ENCODE results near the gene SLC47A2. TPM values are rescaled to one million over a fixed set of nuclear protein-coding genes. Genes with fewer than 3 reads are reported as not detected.

SLC47A2 gene
- total and polyA plus RNA-seq, 7 experiments from 2014 or later, result not detected

DNA sequence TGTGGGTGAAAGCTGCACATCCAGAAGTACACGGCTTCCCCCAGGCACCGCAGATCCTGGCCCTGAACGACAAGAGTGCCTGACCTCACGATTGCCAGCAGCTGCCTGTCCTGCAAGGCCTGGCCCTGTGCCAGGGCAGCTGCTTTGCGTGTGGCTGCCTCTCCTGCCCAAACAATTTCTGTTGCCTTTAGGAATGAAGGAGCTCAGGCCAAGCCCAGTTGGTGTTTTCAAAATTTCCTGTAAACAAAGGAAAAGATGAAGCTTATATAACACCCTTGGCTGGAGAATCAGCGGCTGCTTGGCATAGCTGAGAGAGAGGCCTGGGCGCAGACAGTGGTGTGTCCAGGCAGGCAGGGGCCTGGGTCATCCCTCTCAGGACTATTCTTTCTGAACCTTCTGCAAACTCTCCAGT is 11.7 kb upstream of the SLC47A2 start:
- Mint-ChIP-seq H3K4me1 (peaks cover 6 to 40% (median 26%) of the 10 kb centered on the region in 7 donors), H3K9me3 (no peaks in the 10 kb centered on the region), H3K27ac (no peak overlapping the region), H3K27me3 (peaks cover 0 to 11% (median 0%) of the 10 kb centered on the region in 5 donors), H3K4me3 (peak overlapping the region in 1 of 10 donors; percentile 26), H3K36me3 (no peaks in the 10 kb centered on the region)
- CTCF ChIA-PET, result interaction anchor here (0.7 to 1.5 kb wide), 3 partner anchors 14 to 36 kb away, joined by 3 to 6 read pairs (median 3); no protein-coding TSS in a partner anchor
- intact Hi-C loops (cut with micrococcal nuclease), result no loop called here
- no peak for ATAC-seq
- Histone ChIP-seq H3K4me1 (ENCODE audit: control insufficient read depth in 2 of 2, insufficient read depth in 2 of 2, low read length in 2 of 2) (peaks cover 12 to 21% of the 10 kb centered on the region in 2 donors), H3K36me3 (ENCODE audit: control insufficient read depth in 2 of 3, insufficient read depth in 3 of 3, low read length in 3 of 3) (no peaks in the 10 kb centered on the region), H3K27me3 (ENCODE audit: control insufficient read depth in 2 of 2, insufficient read depth in 2 of 2, low read length in 2 of 2) (no peaks in the 10 kb centered on the region), H3K9me3 (ENCODE audit: control insufficient read depth in 2 of 3, low read length in 3 of 3) (no peaks in the 10 kb centered on the region), H3K4me3 (ENCODE audit: low read length) (no peak overlapping the region), H3K27ac (ENCODE audit: low read depth, low read length) (no peak overlapping the region)
- POLR2A ChIA-PET, result interaction anchor here (1.1 to 1.8 kb wide), 2 partner anchors 8 to 79 kb away, joined by 3 to 10 read pairs; partner anchors contain the start of gene ALDH3A2
- no peak for DNase-seq

GRCh38 chr17:19727501-19728078 is 11.2 kb upstream of the SLC47A2 start:
- ATAC-seq (no peak), DNase-seq (no peak)
- Mint-ChIP-seq H3K36me3 (no peaks in the 10 kb centered on the region), H3K27me3 (peaks cover 0 to 11% (median 0%) of the 10 kb centered on the region in 5 donors), H3K4me1 (peaks cover 6 to 44% (median 29%) of the 10 kb centered on the region in 7 donors), H3K4me3 (no peak overlapping the region), H3K27ac (peak overlapping the region in 1 of 9 donors; percentile 64), H3K9me3 (peaks cover 0 to 2% (median 0%) of the 10 kb centered on the region in 11 donors)
- CTCF ChIA-PET, result interaction anchor here (0.6 to 1.5 kb wide), 4 partner anchors 15 to 129 kb away, joined by 3 to 6 read pairs (median 3); no protein-coding TSS in a partner anchor
- no peaks in the 10 kb centered on the region for H3K27me3 ChIP-seq (ENCODE audit: control insufficient read depth in 2 of 2, insufficient read depth in 2 of 2, low read length in 2 of 2)
- H3K36me3 ChIP-seq (ENCODE audit: control insufficient read depth in 2 of 3, insufficient read depth in 3 of 3, low read length in 3 of 3), result no peaks in the 10 kb centered on the region
- no peak overlapping the region for H3K4me3 ChIP-seq (ENCODE audit: low read length)
- no peak overlapping the region for H3K27ac ChIP-seq (ENCODE audit: low read depth, low read length)
- POLR2A ChIA-PET, result interaction anchor here (1.1 to 1.8 kb wide), 2 partner anchors 9 to 79 kb away, joined by 3 to 10 read pairs; partner anchors contain the start of gene ALDH3A2
- H3K9me3 ChIP-seq (ENCODE audit: control insufficient read depth in 2 of 3, low read length in 3 of 3), result no peaks in the 10 kb centered on the region
- peaks cover 12 to 21% of the 10 kb centered on the region in 2 donors for H3K4me1 ChIP-seq (ENCODE audit: control insufficient read depth in 2 of 2, insufficient read depth in 2 of 2, low read length in 2 of 2)
- intact Hi-C loops (cut with micrococcal nuclease), result no loop called here

DNA sequence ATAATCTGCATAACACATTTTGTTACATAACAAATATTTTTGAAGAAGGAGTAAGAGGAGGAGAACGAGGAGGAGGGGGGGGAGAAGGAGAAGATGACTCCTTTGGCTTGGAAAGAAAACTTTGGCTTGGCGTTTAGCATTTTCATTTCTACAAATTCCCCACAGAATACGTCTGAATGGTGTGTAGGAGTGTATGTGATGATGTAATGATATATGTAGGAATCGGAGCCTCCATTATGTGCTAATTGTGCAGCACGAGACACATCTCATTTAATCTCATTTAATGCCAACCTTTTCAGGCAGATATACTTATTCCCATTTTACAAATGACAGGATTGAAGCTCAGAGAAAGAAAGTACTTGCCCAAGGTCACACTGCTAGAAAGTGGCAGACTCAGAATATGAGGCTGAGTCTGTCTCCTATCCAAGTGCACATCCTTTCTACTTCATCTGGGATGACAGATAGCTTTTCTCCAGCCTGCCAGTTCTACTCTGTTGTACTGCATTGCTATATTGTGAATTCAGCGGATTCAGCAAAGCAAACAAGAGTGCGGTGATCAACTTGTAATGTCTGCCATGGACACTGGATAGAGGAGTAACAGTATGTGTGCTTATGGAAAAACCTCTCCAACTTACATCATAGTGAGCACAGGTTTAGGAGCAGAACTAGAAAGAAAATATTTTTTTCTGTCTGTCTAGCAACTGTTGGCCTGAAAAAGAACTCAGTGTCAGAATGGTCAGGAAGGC is 10.4 kb upstream of the SLC47A2 start:
- no peaks in the 10 kb centered on the region for H3K36me3 Mint-ChIP-seq
- H3K9me3 Mint-ChIP-seq, result peaks cover 0 to 2% (median 0%) of the 10 kb centered on the region in 11 donors
- ChIA-PET POLR2A (interaction anchor here (0.7 kb wide), 2 partner anchors 62 to 79 kb away, joined by 3 read pairs; no protein-coding TSS in a partner anchor), CTCF (interaction anchor here (0.6 to 1.2 kb wide), 3 partner anchors 19 to 130 kb away, joined by 3 read pairs; no protein-coding TSS in a partner anchor)
- DNase-seq (no peak), ATAC-seq (no peak)
- peaks cover 12 to 21% of the 10 kb centered on the region in 2 donors for H3K4me1 ChIP-seq (ENCODE audit: control insufficient read depth in 2 of 2, insufficient read depth in 2 of 2, low read length in 2 of 2)
- no peaks in the 10 kb centered on the region for H3K9me3 ChIP-seq (ENCODE audit: control insufficient read depth in 2 of 3, low read length in 3 of 3)
- no peaks in the 10 kb centered on the region for H3K36me3 ChIP-seq (ENCODE audit: control insufficient read depth in 2 of 3, insufficient read depth in 3 of 3, low read length in 3 of 3)
- intact Hi-C loops (cut with micrococcal nuclease), result no loop called here
- no peak overlapping the region for H3K27ac ChIP-seq (ENCODE audit: low read depth, low read length)
- H3K4me1 Mint-ChIP-seq, result peaks cover 6 to 49% (median 33%) of the 10 kb centered on the region in 7 donors
- peak overlapping the region in 5 of 9 donors; percentile 24 to 92 (median 38) for H3K27ac Mint-ChIP-seq
- H3K27me3 Mint-ChIP-seq, result peaks cover 0 to 12% (median 0%) of the 10 kb centered on the region in 5 donors
- H3K27me3 ChIP-seq (ENCODE audit: control insufficient read depth in 2 of 2, insufficient read depth in 2 of 2, low read length in 2 of 2), result no peaks in the 10 kb centered on the region
- peak overlapping the region in 1 of 10 donors; percentile 47 for H3K4me3 Mint-ChIP-seq
- H3K4me3 ChIP-seq (ENCODE audit: low read length), result no peak overlapping the region

DNA sequence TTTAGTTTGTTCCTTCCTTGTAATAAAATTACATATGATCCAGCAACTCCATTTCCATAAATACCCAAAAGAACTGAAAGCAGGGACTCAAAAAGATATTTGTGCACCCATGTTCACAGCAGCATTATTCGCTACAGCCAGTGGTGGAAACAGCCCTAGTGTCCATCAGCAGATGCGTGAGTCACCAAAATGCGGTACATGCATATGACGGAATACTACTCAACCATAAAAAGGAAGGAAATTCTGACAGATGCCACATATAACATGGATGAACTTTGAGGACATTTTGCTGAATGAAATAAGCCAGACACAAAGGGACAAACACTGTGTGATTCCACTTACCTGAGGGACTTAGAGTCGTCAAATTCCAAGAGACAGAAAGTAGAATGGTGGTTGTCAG is 9.1 kb upstream of the SLC47A2 start:
- DNase-seq (no peak), ATAC-seq (peak; percentile 53)
- Mint-ChIP-seq H3K36me3 (no peaks in the 10 kb centered on the region), H3K27ac (peak overlapping the region in 8 of 9 donors; percentile 72 to 93 (median 86)), H3K4me3 (peak overlapping the region; percentile 29 to 85 (median 75)), H3K4me1 (peaks cover 6 to 49% (median 33%) of the 10 kb centered on the region in 7 donors), H3K27me3 (peaks cover 0 to 12% (median 0%) of the 10 kb centered on the region in 5 donors), H3K9me3 (peaks cover 0 to 2% (median 0%) of the 10 kb centered on the region in 11 donors)
- POLR2A ChIA-PET, result interaction anchor here (0.7 to 1.0 kb wide), 2 partner anchors 20 to 77 kb away, joined by 3 to 5 read pairs; partner anchors contain the start of gene ALDH3A2
- no peak overlapping the region for H3K4me3 ChIP-seq (ENCODE audit: low read length)
- no peaks in the 10 kb centered on the region for H3K36me3 ChIP-seq (ENCODE audit: control insufficient read depth in 2 of 3, insufficient read depth in 3 of 3, low read length in 3 of 3)
- CTCF ChIA-PET, result interaction anchor here (0.7 kb wide), 1 partner anchor 37 kb away, joined by 4 read pairs; no protein-coding TSS in a partner anchor
- H3K9me3 ChIP-seq (ENCODE audit: control insufficient read depth in 2 of 3, low read length in 3 of 3), result no peaks in the 10 kb centered on the region
- H3K27ac ChIP-seq (ENCODE audit: low read depth, low read length), result no peak overlapping the region
- H3K4me1 ChIP-seq (ENCODE audit: control insufficient read depth in 2 of 2, insufficient read depth in 2 of 2, low read length in 2 of 2), result peaks cover 12 to 21% of the 10 kb centered on the region in 2 donors
- H3K27me3 ChIP-seq (ENCODE audit: control insufficient read depth in 2 of 2, insufficient read depth in 2 of 2, low read length in 2 of 2), result no peaks in the 10 kb centered on the region
- intact Hi-C loops (cut with micrococcal nuclease), result no loop called here

- POLR2A ChIA-PET, result interaction anchor here (0.7 to 1.0 kb wide), 2 partner anchors 20 to 76 kb away, joined by 3 to 5 read pairs; partner anchors contain the start of gene ALDH3A2
- Mint-ChIP-seq H3K27me3 (peaks cover 0 to 12% (median 0%) of the 10 kb centered on the region in 5 donors), H3K27ac (peak overlapping the region in 8 of 9 donors; percentile 72 to 93 (median 86)), H3K9me3 (peaks cover 0 to 2% (median 0%) of the 10 kb centered on the region in 11 donors), H3K4me1 (peaks cover 6 to 49% (median 33%) of the 10 kb centered on the region in 7 donors), H3K36me3 (no peaks in the 10 kb centered on the region), H3K4me3 (peak overlapping the region; percentile 29 to 85 (median 75))
- intact Hi-C loops (cut with micrococcal nuclease), result loop anchor here in 1 of 2 donors (5.0 kb wide), 1 partner anchor 77 kb away; the partner anchor contains the start of gene ALDH3A2
- Histone ChIP-seq H3K4me1 (ENCODE audit: control insufficient read depth in 2 of 2, insufficient read depth in 2 of 2, low read length in 2 of 2) (peaks cover 12 to 21% of the 10 kb centered on the region in 2 donors), H3K36me3 (ENCODE audit: control insufficient read depth in 2 of 3, insufficient read depth in 3 of 3, low read length in 3 of 3) (no peaks in the 10 kb centered on the region), H3K27me3 (ENCODE audit: control insufficient read depth in 2 of 2, insufficient read depth in 2 of 2, low read length in 2 of 2) (no peaks in the 10 kb centered on the region), H3K4me3 (ENCODE audit: low read length) (peak overlapping the region; percentile 19), H3K27ac (ENCODE audit: low read depth, low read length) (peak overlapping the region; percentile 12), H3K9me3 (ENCODE audit: control insufficient read depth in 2 of 3, low read length in 3 of 3) (no peaks in the 10 kb centered on the region)
- CTCF ChIA-PET, result interaction anchor here (0.7 kb wide), 1 partner anchor 38 kb away, joined by 4 read pairs; no protein-coding TSS in a partner anchor
- DNase-seq, result peak in 8 of 9 donors; percentile 18 to 35 (median 30)
- ATAC-seq, result peak; percentile 83
Measured at GRCh38 chr17:19724501-19725420, 8.4 kb upstream of the SLC47A2 start.

All from naive thymus-derived CD4-positive, alpha-beta T cell (primary cell).